IMR-90 (cell line): ENCODE measurements around the gene BLMH. TPM values are rescaled to one million over a fixed set of nuclear protein-coding genes. Genes with fewer than 3 reads are reported as not detected.

Source experiments
- ATAC-seq: fragments of 200-7000 bp; cut with Tn5 transposase; 2 replicates; pipeline ENCODE4 v1.9.1; 2020; ENCODE audit warnings: low read depth, mild to moderate bottlenecking, moderate library complexity
- BruUV-seq: library from RNA; stranded (reverse); fragments of 400-500 nt; replicated peaks from 2 replicates; lab custom pipeline; 2021; lab: Mats Ljungman, UMichigan
- CTCF ChIA-PET: fragments of 300-600 bp; formaldehyde crosslinking; extraction: SDS; loops from one replicate; lab custom pipeline; 2021; ENCODE audit warnings: antibody characterized with exemption; lab: Yijun Ruan, JAX
- POLR2A ChIA-PET: fragments of 300-600 bp; sonication (Branson Sonifier 250); formaldehyde crosslinking; loops from one replicate; lab custom pipeline; 2022; ENCODE audit warnings: antibody characterized with exemption; ENCODE audit not compliant: unreplicated experiment; lab: Charles Lee
- DNase-seq: peaks from one replicate; pipeline ENCODE4 v3.0.0; 2013
- H2AFZ ChIP-seq: replicated peaks from 2 replicates; pipeline ENCODE3; 2013; ENCODE audit warnings: low read length, mild to moderate bottlenecking; ENCODE audit not compliant: poor library complexity
- H2AK5ac ChIP-seq: 2 replicates; pipeline ENCODE4 v1.6.1; 2013; ENCODE audit warnings: low read depth, low read length, inconsistent platforms
- H2AK9ac ChIP-seq: replicated peaks from 2 replicates; pipeline ENCODE3; 2013; ENCODE audit warnings: mild to moderate bottlenecking, low read depth, low read length, moderate library complexity; ENCODE audit not compliant: poor library complexity
- H2BK120ac ChIP-seq: 2 replicates; pipeline ENCODE4 v1.6.1; 2013; ENCODE audit warnings: low read depth, low read length, inconsistent platforms
- H2BK15ac ChIP-seq: 3 replicates; pipeline ENCODE4 v1.6.1; 2013; ENCODE audit warnings: low read depth, low read length, inconsistent platforms
- H2BK20ac ChIP-seq: 2 replicates; pipeline ENCODE4 v1.6.1; 2013; ENCODE audit warnings: low read depth, mild to moderate bottlenecking, inconsistent platforms, low read length, moderate library complexity
- H2BK5ac ChIP-seq: 2 replicates; pipeline ENCODE4 v1.6.1; 2013; ENCODE audit warnings: mild to moderate bottlenecking, low read depth, low read length, inconsistent platforms; ENCODE audit not compliant: poor library complexity, severe bottlenecking
- H3K14ac ChIP-seq: replicated peaks from 2 replicates; pipeline ENCODE4 v1.6.1; 2013; ENCODE audit warnings: low read depth, low read length, inconsistent platforms
- H3K18ac ChIP-seq: 2 replicates; pipeline ENCODE4 v1.6.1; 2013; ENCODE audit warnings: low read depth, low read length, control low read depth
- H3K23ac ChIP-seq: 2 replicates; pipeline ENCODE4 v1.6.1; 2013; ENCODE audit warnings: low read depth, low read length, inconsistent platforms
- H3K27ac ChIP-seq: 2 replicates; pipeline ENCODE4 v1.5.1; 2013; ENCODE audit warnings: mild to moderate bottlenecking, control low read depth, low read length; ENCODE audit not compliant: insufficient read depth
- H3K27me3 ChIP-seq: 2 replicates; pipeline ENCODE4 v1.6.1; 2013; ENCODE audit warnings: low read length; ENCODE audit not compliant: control insufficient read depth, insufficient read depth
- H3K36me3 ChIP-seq: 2 replicates; pipeline ENCODE4 v1.6.1; 2013; ENCODE audit warnings: low read length, mixed read lengths; ENCODE audit not compliant: control insufficient read depth, insufficient read depth
- H3K4ac ChIP-seq: 2 replicates; pipeline ENCODE4 v1.6.1; 2013; ENCODE audit warnings: low read depth, low read length, inconsistent platforms
- H3K4me1 ChIP-seq: 2 replicates; pipeline ENCODE4 v1.6.1; 2013; ENCODE audit warnings: low read length, mixed read lengths; ENCODE audit not compliant: control insufficient read depth, insufficient read depth
- H3K4me2 ChIP-seq: 2 replicates; pipeline ENCODE4 v1.6.1; 2013; ENCODE audit warnings: low read depth, mild to moderate bottlenecking, control low read depth, low read length, moderate library complexity
- H3K4me3 ChIP-seq: 2 replicates; pipeline ENCODE4 v1.5.1; 2013; ENCODE audit warnings: low read depth, mild to moderate bottlenecking, control low read depth, low read length, moderate library complexity; ENCODE audit not compliant: insufficient read depth
- H3K56ac ChIP-seq: 2 replicates; pipeline ENCODE4 v1.6.1; 2013; ENCODE audit warnings: low read length, inconsistent platforms; ENCODE audit not compliant: insufficient read depth; ENCODE audit errors: extremely low read depth
- H3K79me1 ChIP-seq, 2 experiments: 2 replicates each; pipeline ENCODE4 v1.6.1; 2013; ENCODE audit warnings: low read length in 2 of 2, inconsistent platforms in 1 of 2, low read depth in 1 of 2
- H3K9ac ChIP-seq: 2 replicates; pipeline ENCODE4 v1.6.1; 2013; ENCODE audit warnings: low read depth, low read length, control low read depth
- H3K9me1 ChIP-seq: 2 replicates; pipeline ENCODE4 v1.6.1; 2013; ENCODE audit warnings: low read length, inconsistent platforms; ENCODE audit not compliant: insufficient read depth
- H3K9me3 ChIP-seq: 2 replicates; pipeline ENCODE4 v1.6.1; 2013; ENCODE audit warnings: low read length; ENCODE audit not compliant: control insufficient read depth, insufficient read depth
- H4K20me1 ChIP-seq: 2 replicates; pipeline ENCODE4 v1.6.1; 2013; ENCODE audit warnings: low read length, inconsistent platforms; ENCODE audit not compliant: insufficient read depth
- H4K5ac ChIP-seq: 2 replicates; pipeline ENCODE4 v1.6.1; 2013; ENCODE audit warnings: mild to moderate bottlenecking, low read depth, low read length, control low read depth
- H4K8ac ChIP-seq, 2 experiments: 2 replicates each; pipeline ENCODE4 v1.6.1; 2013; ENCODE audit warnings: low read depth in 2 of 2, low read length in 2 of 2, control low read depth in 1 of 2, inconsistent platforms in 1 of 2
- H4K91ac ChIP-seq: 2 replicates; pipeline ENCODE4 v1.6.1; 2013; ENCODE audit warnings: low read depth, low read length, inconsistent platforms; ENCODE audit not compliant: insufficient read depth
- BHLHE40 ChIP-seq: fragments of 150-350 bp; IDR thresholded peaks from 2 replicates; pipeline ENCODE4 v1.6.1; 2016; ENCODE audit warnings: mild to moderate bottlenecking, low read depth, low read length
- CEBPB ChIP-seq: IDR thresholded peaks from 2 replicates; pipeline ENCODE4 v1.6.1; 2012; ENCODE audit warnings: low read depth, low read length, improper control_type of control experiment
- FOS ChIP-seq: fragments of 150-350 bp; IDR thresholded peaks from 2 replicates; pipeline ENCODE4 v1.6.1; 2016; ENCODE audit warnings: low read depth, low read length
- MAZ ChIP-seq: IDR thresholded peaks from 2 replicates; pipeline ENCODE4 v1.6.1; 2012; ENCODE audit warnings: low read depth, mild to moderate bottlenecking, low read length, improper control_type of control experiment, moderate library complexity, borderline replicate concordance
- RFX5 ChIP-seq: IDR thresholded peaks from 2 replicates; pipeline ENCODE4 v1.8.0; 2012; ENCODE audit warnings: low read depth, mild to moderate bottlenecking, low read length, moderate library complexity
- dilution Hi-C: fragments of 300-500 bp; cut with HindIII; formaldehyde crosslinking; loops from one replicate; pipeline ENCODE4 v1.14.3; 2018; ENCODE audit warnings: low sequenced_read_pairs; ENCODE audit not compliant: unreplicated experiment
- in situ Hi-C: fragments of 300-500 bp; cut with MboI; formaldehyde crosslinking; loops from 3 replicates; pipeline ENCODE4 v1.14.3; 2019; ENCODE audit warnings: low sequenced_read_pairs, inconsistent platforms, mixed read lengths
- intact Hi-C: fragments of 100-400 bp; cut with micrococcal nuclease; formaldehyde crosslinking; loops from 2 replicates; pipeline ENCODE4 v1.10.0; 2022
- polyA plus RNA-seq, 3 experiments: library from polyadenylated mRNA; depleted of rRNA; stranded (reverse); fragments of >200 nt; gene quantifications; 2 replicates each; pipeline ENCODE4 v1.2.3, GENCODE V29; 2012; ENCODE audit warnings: low replicate concordance in 1 of 3
- total RNA-seq: library from RNA; depleted of rRNA; stranded (reverse); fragments of >200 nt; gene quantifications from 2 replicates; pipeline ENCODE4 v1.2.3, GENCODE V29; 2012

The BLMH gene
- total and polyA plus RNA-seq, 2 of the 4 experiments (the other 2 are of a cell fraction), result 17.3 to 20.8 TPM

GRCh38 chr17:30251931-30252330, 39.8 kb downstream of the BLMH start:
- H2AK9ac ChIP-seq, result no peak overlapping the region
- no peak for ATAC-seq
- no peak overlapping the region for H3K9ac ChIP-seq
- no peak overlapping the region for H3K14ac ChIP-seq
- H4K20me1 ChIP-seq, result no peaks in the 10 kb centered on the region
- no peak overlapping the region for H2BK15ac ChIP-seq
- H2BK5ac ChIP-seq, result no peak overlapping the region
- H3K4me3 ChIP-seq, result no peak overlapping the region
- H2BK20ac ChIP-seq, result no peak overlapping the region
- no peak overlapping the region for H3K18ac ChIP-seq
- no peak overlapping the region for H2BK120ac ChIP-seq
- H4K8ac ChIP-seq, result no peak overlapping the region
- no peaks in the 10 kb centered on the region for H3K27me3 ChIP-seq
- H2AK5ac ChIP-seq, result no peak overlapping the region
- peaks cover 2% of the 10 kb centered on the region; the same call in 1 of the 2 replicates for H3K4me1 ChIP-seq
- CTCF ChIA-PET, result no interaction called here
- no peaks in the 10 kb centered on the region for H3K9me3 ChIP-seq
- no peak overlapping the region for H3K27ac ChIP-seq
- in situ Hi-C loops (no loop called here), intact Hi-C loops (no loop called here), dilution Hi-C loops (no loop called here)
- H3K4me2 ChIP-seq, result no peak overlapping the region
- H3K23ac ChIP-seq, result no peak overlapping the region
- H3K36me3 ChIP-seq, result peaks cover 18% of the 10 kb centered on the region
- no TSS peak for BruUV-seq
- TF ChIP-seq BHLHE40 (no peak), FOS (no peak), CEBPB (no peak), RFX5 (no peak), MAZ (no peak)
- H3K9me1 ChIP-seq, result 0 out of 2 replicates have a peak, but pooled peaks cover 3% of the 10 kb centered on the region
- no peak overlapping the region for H4K91ac ChIP-seq
- peaks cover 14 to 15% of the 10 kb centered on the region in 2 experiments; a peak in 3 of 4 replicates for H3K79me1 ChIP-seq
- no peak overlapping the region for H2AFZ ChIP-seq
- no peak for DNase-seq
- H4K5ac ChIP-seq, result no peak overlapping the region
- POLR2A ChIA-PET, result no interaction called here
- no peak overlapping the region for H3K56ac ChIP-seq
- H3K4ac ChIP-seq, result no peak overlapping the region
